ENCODE measurements around the gene TMEM218.

- TF ChIP-seq, protein P1, sequence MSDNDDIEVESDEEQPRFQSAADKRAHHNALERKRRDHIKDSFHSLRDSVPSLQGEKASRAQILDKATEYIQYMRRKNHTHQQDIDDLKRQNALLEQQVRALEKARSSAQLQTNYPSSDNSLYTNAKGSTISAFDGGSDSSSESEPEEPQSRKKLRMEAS (IDR thresholded peaks at IDR 0.05), result no peak
- TF ChIP-seq TAF1 (IDR thresholded peaks at IDR 0.05; ENCODE audit: low read depth) (no peak), TCF12 (IDR thresholded peaks at IDR 0.05; ENCODE audit: low read depth) (no peak), YY1 (IDR thresholded peaks at IDR 0.05; ENCODE audit: low read depth) (no peak), EP300 (IDR thresholded peaks at IDR 0.05; ENCODE audit: borderline replicate concordance) (no peak), ZBTB7A (IDR thresholded peaks at IDR 0.05; ENCODE audit: low read depth) (no peak), EGR1 (IDR thresholded peaks at IDR 0.05) (no peak), CREB1 (IDR thresholded peaks at IDR 0.05; ENCODE audit: low read depth) (no peak), REST (IDR thresholded peaks at IDR 0.05; ENCODE audit: low read depth) (no peak)
Measured at GRCh38 chr11:125075242-125075625, 36.2 kb downstream of the TMEM218 start.
